ENCODE data around the gene PTPRE. TPM values are rescaled to one million over a fixed set of nuclear protein-coding genes. Genes with fewer than 3 reads are reported as not detected.

Gene PTPRE
- total and polyA plus RNA-seq, 2 donors = 12.3 to 15.2 TPM

DNA sequence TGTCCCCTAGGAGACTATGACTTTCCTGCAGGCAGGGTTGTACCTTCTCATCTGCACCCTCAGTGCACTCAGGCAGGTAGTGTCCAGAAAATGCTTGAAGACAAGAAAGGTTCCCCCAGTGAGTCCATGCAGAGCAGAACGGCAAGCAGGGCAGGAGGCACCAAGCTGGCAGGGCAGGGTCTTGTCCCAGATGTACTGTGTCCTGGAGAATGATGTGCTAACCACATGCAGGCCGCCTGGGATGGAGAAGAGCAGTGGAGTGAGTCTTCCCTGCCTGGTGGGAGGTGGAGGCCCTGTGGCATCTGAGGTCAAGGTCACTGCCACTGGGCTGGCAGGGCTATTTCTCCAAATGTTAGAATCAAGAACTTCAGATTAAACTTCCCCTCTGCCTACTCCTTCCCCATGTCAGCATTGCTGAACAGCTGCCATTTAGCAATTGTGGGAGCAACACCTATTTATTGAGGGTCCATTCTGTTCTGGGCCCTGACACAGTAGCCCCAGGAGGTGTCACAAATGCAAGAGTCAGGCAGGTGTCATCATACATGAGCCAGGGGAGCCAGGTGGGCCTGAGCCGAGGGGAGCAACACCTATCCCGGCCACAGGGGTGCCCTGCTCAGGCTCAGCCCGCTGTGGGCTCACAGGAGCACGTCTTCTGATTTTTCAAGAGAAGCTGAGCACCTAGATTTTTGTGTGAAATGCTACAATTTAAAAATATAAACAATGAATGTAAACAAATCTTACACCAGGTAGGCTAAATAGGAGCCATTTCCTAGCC, 34.1 kb downstream of the PTPRE start:
- 97% methylated on average over 6 of the region's 6 CpGs for WGBS
- Histone ChIP-seq H3K4me3 (ENCODE audit: low read length in 2 of 2) (no peak overlapping the region), H3K27ac (ENCODE audit: low read depth in 1 of 2, low read length in 1 of 2) (no peak overlapping the region), H3K4me1 (ENCODE audit: control insufficient read depth in 2 of 2, insufficient read depth in 2 of 2, low read length in 2 of 2) (peaks cover 10 to 15% of the 10 kb centered on the region in 2 donors), H3K27me3 (ENCODE audit: control insufficient read depth in 2 of 2, insufficient read depth in 1 of 2, low read length in 1 of 2) (no peaks in the 10 kb centered on the region), H3K36me3 (ENCODE audit: control insufficient read depth in 2 of 2, insufficient read depth in 2 of 2, low read length in 1 of 2) (no peaks in the 10 kb centered on the region), H3K9me3 (ENCODE audit: control insufficient read depth in 2 of 2, insufficient read depth in 1 of 2, low read length in 1 of 2) (peaks cover 0 to 4% of the 10 kb centered on the region in 2 donors)
- DNase-seq (ENCODE audit: low read depth in 6 of 9, low spot score in 9 of 9) = no peak

DNA sequence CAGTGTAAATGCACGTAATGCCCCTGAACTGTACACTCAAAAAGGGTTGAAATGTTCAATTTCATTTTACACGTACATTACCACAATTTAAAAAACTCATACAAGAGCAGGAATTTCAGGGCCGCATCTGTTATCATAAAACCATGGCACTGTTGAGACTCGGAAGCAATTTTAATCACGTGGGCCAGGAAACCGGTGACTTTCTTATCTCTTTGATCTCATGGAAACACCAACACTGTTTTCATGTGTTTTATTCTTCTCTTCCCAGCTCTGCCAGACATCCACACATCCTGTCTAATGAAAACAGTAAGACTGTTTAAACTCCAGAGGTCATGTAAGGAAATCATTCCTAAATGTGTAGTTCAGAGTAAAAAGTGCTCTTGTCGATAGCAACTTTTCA, 35.9 kb downstream of the PTPRE start:
- H3K27me3 ChIP-seq (ENCODE audit: control insufficient read depth in 2 of 2, insufficient read depth in 1 of 2, low read length in 1 of 2) = no peaks in the 10 kb centered on the region
- DNase-seq (ENCODE audit: low read depth in 6 of 9, low spot score in 9 of 9) = peak in 1 of 9 donors; percentile 18
- 47% methylated on average over 7 of the region's 7 CpGs for WGBS
- no peak overlapping the region for H3K4me3 ChIP-seq (ENCODE audit: low read length in 2 of 2)
- H3K4me1 ChIP-seq (ENCODE audit: control insufficient read depth in 2 of 2, insufficient read depth in 2 of 2, low read length in 2 of 2) = peaks cover 16 to 17% of the 10 kb centered on the region in 2 donors
- no peak overlapping the region for H3K27ac ChIP-seq (ENCODE audit: low read depth in 1 of 2, low read length in 1 of 2)
- peaks cover 0 to 4% of the 10 kb centered on the region in 2 donors for H3K9me3 ChIP-seq (ENCODE audit: control insufficient read depth in 2 of 2, insufficient read depth in 1 of 2, low read length in 1 of 2)
- no peaks in the 10 kb centered on the region for H3K36me3 ChIP-seq (ENCODE audit: control insufficient read depth in 2 of 2, insufficient read depth in 2 of 2, low read length in 1 of 2)

GRCh38 chr10:127943336-127943910, 36.5 kb downstream of the PTPRE start:
- peaks cover 16 to 17% of the 10 kb centered on the region in 2 donors for H3K4me1 ChIP-seq (ENCODE audit: control insufficient read depth in 2 of 2, insufficient read depth in 2 of 2, low read length in 2 of 2)
- H3K36me3 ChIP-seq (ENCODE audit: control insufficient read depth in 2 of 2, insufficient read depth in 2 of 2, low read length in 1 of 2) = no peaks in the 10 kb centered on the region
- H3K27me3 ChIP-seq (ENCODE audit: control insufficient read depth in 2 of 2, insufficient read depth in 1 of 2, low read length in 1 of 2) = no peaks in the 10 kb centered on the region
- peaks cover 0 to 4% of the 10 kb centered on the region in 2 donors for H3K9me3 ChIP-seq (ENCODE audit: control insufficient read depth in 2 of 2, insufficient read depth in 1 of 2, low read length in 1 of 2)
- WGBS = 94% methylated on average over 10 of the region's 10 CpGs
- DNase-seq (ENCODE audit: low read depth in 6 of 9, low spot score in 9 of 9) = no peak
- no peak overlapping the region for H3K27ac ChIP-seq (ENCODE audit: low read depth in 1 of 2, low read length in 1 of 2)
- H3K4me3 ChIP-seq (ENCODE audit: low read length in 2 of 2) = no peak overlapping the region

- H3K9me3 ChIP-seq (ENCODE audit: control insufficient read depth in 2 of 2, insufficient read depth in 1 of 2, low read length in 1 of 2) = peaks cover 0 to 4% of the 10 kb centered on the region in 2 donors
- peaks cover 16 to 17% of the 10 kb centered on the region in 2 donors for H3K4me1 ChIP-seq (ENCODE audit: control insufficient read depth in 2 of 2, insufficient read depth in 2 of 2, low read length in 2 of 2)
- DNase-seq (ENCODE audit: low read depth in 6 of 9, low spot score in 9 of 9) = no peak
- H3K27ac ChIP-seq (ENCODE audit: low read depth in 1 of 2, low read length in 1 of 2) = no peak overlapping the region
- H3K36me3 ChIP-seq (ENCODE audit: control insufficient read depth in 2 of 2, insufficient read depth in 2 of 2, low read length in 1 of 2) = no peaks in the 10 kb centered on the region
- WGBS = 93% methylated on average over 2 of the region's 2 CpGs
- H3K27me3 ChIP-seq (ENCODE audit: control insufficient read depth in 2 of 2, insufficient read depth in 1 of 2, low read length in 1 of 2) = no peaks in the 10 kb centered on the region
- no peak overlapping the region for H3K4me3 ChIP-seq (ENCODE audit: low read length in 2 of 2)
These were observed 37.4 kb downstream of the PTPRE start for GRCh38 chr10:127944256-127944655.

DNA sequence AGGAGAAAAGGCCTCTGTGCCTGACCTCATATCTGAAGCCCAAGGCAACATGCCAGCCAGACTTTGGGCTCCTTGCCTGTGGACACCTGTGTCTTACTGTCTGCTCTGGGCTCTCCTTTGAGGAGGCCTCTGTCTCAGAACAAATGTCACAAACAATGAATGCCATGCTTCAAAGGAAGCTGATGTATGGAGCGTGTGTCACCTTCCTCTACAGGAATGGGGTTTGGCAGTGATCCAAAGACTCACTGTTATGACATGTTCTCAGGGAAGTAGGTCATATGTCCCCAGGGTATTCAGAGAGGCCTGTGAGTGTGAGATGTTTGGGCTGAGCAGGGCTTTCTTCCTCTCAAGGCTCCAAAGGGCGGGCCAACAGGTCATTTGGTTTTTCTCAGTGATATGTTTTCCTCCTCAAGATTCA, 38.4 kb downstream of the PTPRE start:
- H3K27ac ChIP-seq (ENCODE audit: low read depth in 1 of 2, low read length in 1 of 2) = peak overlapping the region; percentile 19 to 21
- peak in 3 of 9 donors; percentile 8 to 55 (median 19) for DNase-seq (ENCODE audit: low read depth in 6 of 9, low spot score in 9 of 9)
- H3K27me3 ChIP-seq (ENCODE audit: control insufficient read depth in 2 of 2, insufficient read depth in 1 of 2, low read length in 1 of 2) = no peaks in the 10 kb centered on the region
- no peak overlapping the region for H3K4me3 ChIP-seq (ENCODE audit: low read length in 2 of 2)
- no peaks in the 10 kb centered on the region for H3K9me3 ChIP-seq (ENCODE audit: control insufficient read depth in 2 of 2, insufficient read depth in 1 of 2, low read length in 1 of 2)
- 55% methylated on average over 2 of the region's 2 CpGs for WGBS
- no peaks in the 10 kb centered on the region for H3K36me3 ChIP-seq (ENCODE audit: control insufficient read depth in 2 of 2, insufficient read depth in 2 of 2, low read length in 1 of 2)
- peaks cover 16 to 17% of the 10 kb centered on the region in 2 donors for H3K4me1 ChIP-seq (ENCODE audit: control insufficient read depth in 2 of 2, insufficient read depth in 2 of 2, low read length in 2 of 2)

- Histone ChIP-seq H3K27ac (ENCODE audit: low read depth in 1 of 2, low read length in 1 of 2) (peak overlapping the region in 1 of 2 donors; percentile 68), H3K4me3 (ENCODE audit: low read length in 2 of 2) (no peak overlapping the region), H3K27me3 (ENCODE audit: control insufficient read depth in 2 of 2, insufficient read depth in 1 of 2, low read length in 1 of 2) (no peaks in the 10 kb centered on the region), H3K36me3 (ENCODE audit: control insufficient read depth in 2 of 2, insufficient read depth in 2 of 2, low read length in 1 of 2) (no peaks in the 10 kb centered on the region), H3K4me1 (ENCODE audit: control insufficient read depth in 2 of 2, insufficient read depth in 2 of 2, low read length in 2 of 2) (peaks cover 16 to 17% of the 10 kb centered on the region in 2 donors), H3K9me3 (ENCODE audit: control insufficient read depth in 2 of 2, insufficient read depth in 1 of 2, low read length in 1 of 2) (no peaks in the 10 kb centered on the region)
- DNase-seq (ENCODE audit: low read depth in 6 of 9, low spot score in 9 of 9) = peak in 3 of 9 donors; percentile 11 to 51 (median 20)
- 71% methylated on average over 6 of the region's 6 CpGs for WGBS
These were observed 39.2 kb downstream of the PTPRE start for GRCh38 chr10:127945948-127946711.

- no peaks in the 10 kb centered on the region for H3K27me3 ChIP-seq (ENCODE audit: control insufficient read depth in 2 of 2, insufficient read depth in 1 of 2, low read length in 1 of 2)
- H3K4me3 ChIP-seq (ENCODE audit: low read length in 2 of 2) = no peak overlapping the region
- peaks cover 16 to 17% of the 10 kb centered on the region in 2 donors for H3K4me1 ChIP-seq (ENCODE audit: control insufficient read depth in 2 of 2, insufficient read depth in 2 of 2, low read length in 2 of 2)
- H3K36me3 ChIP-seq (ENCODE audit: control insufficient read depth in 2 of 2, insufficient read depth in 2 of 2, low read length in 1 of 2) = no peaks in the 10 kb centered on the region
- WGBS = 98% methylated on average over 1 of the region's 1 CpG
- H3K27ac ChIP-seq (ENCODE audit: low read depth in 1 of 2, low read length in 1 of 2) = no peak overlapping the region
- DNase-seq (ENCODE audit: low read depth in 6 of 9, low spot score in 9 of 9) = no peak
- no peaks in the 10 kb centered on the region for H3K9me3 ChIP-seq (ENCODE audit: control insufficient read depth in 2 of 2, insufficient read depth in 1 of 2, low read length in 1 of 2)
These were observed 40.3 kb downstream of the PTPRE start for GRCh38 chr10:127947211-127947610.

- H3K4me1 ChIP-seq (ENCODE audit: control insufficient read depth in 2 of 2, insufficient read depth in 2 of 2, low read length in 2 of 2) = peaks cover 11 to 13% of the 10 kb centered on the region in 2 donors
- H3K9me3 ChIP-seq (ENCODE audit: control insufficient read depth in 2 of 2, insufficient read depth in 1 of 2, low read length in 1 of 2) = no peaks in the 10 kb centered on the region
- WGBS = 95% methylated on average over 5 of the region's 5 CpGs
- no peak for DNase-seq (ENCODE audit: low read depth in 6 of 9, low spot score in 9 of 9)
- no peaks in the 10 kb centered on the region for H3K36me3 ChIP-seq (ENCODE audit: control insufficient read depth in 2 of 2, insufficient read depth in 2 of 2, low read length in 1 of 2)
- H3K27ac ChIP-seq (ENCODE audit: low read depth in 1 of 2, low read length in 1 of 2) = no peak overlapping the region
- H3K4me3 ChIP-seq (ENCODE audit: low read length in 2 of 2) = no peak overlapping the region
- no peaks in the 10 kb centered on the region for H3K27me3 ChIP-seq (ENCODE audit: control insufficient read depth in 2 of 2, insufficient read depth in 1 of 2, low read length in 1 of 2)
These were observed 41.9 kb downstream of the PTPRE start for GRCh38 chr10:127948791-127949190.

GRCh38 chr10:127949831-127950230, 42.9 kb downstream of the PTPRE start:
- WGBS = 95% methylated on average over 3 of the region's 3 CpGs
- Histone ChIP-seq H3K27ac (ENCODE audit: low read depth in 1 of 2, low read length in 1 of 2) (no peak overlapping the region), H3K4me3 (ENCODE audit: low read length in 2 of 2) (no peak overlapping the region), H3K9me3 (ENCODE audit: control insufficient read depth in 2 of 2, insufficient read depth in 1 of 2, low read length in 1 of 2) (no peaks in the 10 kb centered on the region), H3K36me3 (ENCODE audit: control insufficient read depth in 2 of 2, insufficient read depth in 2 of 2, low read length in 1 of 2) (no peaks in the 10 kb centered on the region), H3K4me1 (ENCODE audit: control insufficient read depth in 2 of 2, insufficient read depth in 2 of 2, low read length in 2 of 2) (peaks cover 11 to 13% of the 10 kb centered on the region in 2 donors), H3K27me3 (ENCODE audit: control insufficient read depth in 2 of 2, insufficient read depth in 1 of 2, low read length in 1 of 2) (no peaks in the 10 kb centered on the region)
- DNase-seq (ENCODE audit: low read depth in 6 of 9, low spot score in 9 of 9) = no peak

Data from thymus (tissue), 11 donors.